ENCODE measurements around the gene CEP162.
"Not testable (repeated sequence)": the region's sequence is repeated elsewhere in the genome, so short reads cannot be mapped to it uniquely, and the experiment has no call there.

CEP162 gene, protein sequence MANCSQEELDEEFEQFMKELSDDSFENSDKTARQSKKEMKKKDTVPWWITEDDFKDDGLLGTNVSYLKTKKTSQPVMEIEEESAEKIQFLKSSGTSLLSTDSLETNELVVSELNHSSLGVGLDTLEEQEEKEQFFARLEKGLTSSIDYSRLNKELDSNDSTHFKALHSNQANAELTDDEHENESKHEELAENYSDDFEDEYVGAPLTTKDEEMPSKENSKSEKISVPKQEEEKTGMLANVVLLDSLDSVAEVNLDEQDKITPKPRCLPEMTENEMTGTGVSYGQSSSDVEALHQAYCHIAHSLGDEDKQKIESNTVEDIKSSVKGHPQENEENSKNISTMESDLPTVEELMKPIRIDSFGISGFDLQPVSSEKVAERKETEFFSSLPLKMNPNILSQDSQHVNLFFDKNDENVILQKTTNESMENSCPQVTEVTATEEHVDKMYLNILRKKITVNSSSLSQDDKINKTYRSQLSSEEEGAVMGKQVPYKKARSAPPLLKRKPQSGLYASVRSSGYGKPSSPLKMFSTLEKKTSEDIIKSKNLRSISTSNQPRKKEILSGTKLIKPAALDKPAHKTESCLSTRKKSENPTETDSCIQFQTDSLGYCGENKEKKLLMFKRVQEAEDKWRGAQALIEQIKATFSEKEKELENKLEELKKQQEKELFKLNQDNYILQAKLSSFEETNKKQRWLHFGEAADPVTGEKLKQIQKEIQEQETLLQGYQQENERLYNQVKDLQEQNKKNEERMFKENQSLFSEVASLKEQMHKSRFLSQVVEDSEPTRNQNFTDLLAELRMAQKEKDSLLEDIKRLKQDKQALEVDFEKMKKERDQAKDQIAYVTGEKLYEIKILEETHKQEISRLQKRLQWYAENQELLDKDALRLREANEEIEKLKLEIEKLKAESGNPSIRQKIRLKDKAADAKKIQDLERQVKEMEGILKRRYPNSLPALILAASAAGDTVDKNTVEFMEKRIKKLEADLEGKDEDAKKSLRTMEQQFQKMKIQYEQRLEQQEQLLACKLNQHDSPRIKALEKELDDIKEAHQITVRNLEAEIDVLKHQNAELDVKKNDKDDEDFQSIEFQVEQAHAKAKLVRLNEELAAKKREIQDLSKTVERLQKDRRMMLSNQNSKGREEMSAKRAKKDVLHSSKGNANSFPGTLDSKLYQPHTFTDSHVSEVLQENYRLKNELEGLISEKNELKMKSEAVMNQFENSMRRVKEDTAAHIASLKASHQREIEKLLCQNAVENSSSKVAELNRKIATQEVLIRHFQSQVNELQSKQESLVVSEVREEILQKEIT (N-terminal part only)

DNA sequence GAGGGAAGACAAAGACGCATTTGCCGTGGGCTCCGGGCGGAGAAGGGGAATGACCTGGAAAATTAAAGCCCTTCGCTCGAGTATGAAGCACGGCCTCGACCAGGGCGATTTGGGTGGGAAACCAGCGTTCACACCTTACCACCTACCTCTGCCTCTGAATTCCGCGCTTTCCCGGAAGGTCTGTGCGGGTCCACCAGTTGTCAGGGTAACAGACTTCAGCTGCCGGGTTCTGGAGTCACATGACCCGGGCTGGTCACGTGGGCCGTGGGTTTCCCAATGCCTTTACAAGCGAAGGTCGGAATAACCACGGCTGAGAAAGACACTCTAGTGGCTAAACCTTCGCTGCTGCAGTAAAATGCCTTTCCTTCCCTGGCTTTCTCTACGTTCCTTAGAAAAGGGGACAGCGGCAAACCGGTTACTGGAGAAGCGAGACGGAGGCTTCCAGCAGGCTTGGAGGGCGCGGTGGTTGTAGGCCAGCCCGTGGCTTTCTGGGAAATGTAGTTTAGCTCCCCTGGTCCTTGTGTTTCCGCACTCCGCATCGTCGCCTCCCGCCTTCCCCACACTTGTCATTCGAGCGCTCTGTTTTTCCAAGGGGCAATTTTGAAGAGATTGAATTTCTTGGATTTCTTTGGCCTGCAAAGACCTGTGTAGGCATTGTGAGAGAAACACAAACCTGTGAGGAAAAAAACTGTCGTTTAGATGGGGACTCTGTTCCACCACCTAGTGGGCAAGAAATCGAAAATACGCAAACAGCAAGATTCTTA lies at the start of gene CEP162:
Gene CEP162 (minus strand): TSS at position 210 of the 764 bp plus-strand sequence. CDS start 1,250 bp downstream, outside the sequence.
- DNase-seq: peak; percentile 90

DNA sequence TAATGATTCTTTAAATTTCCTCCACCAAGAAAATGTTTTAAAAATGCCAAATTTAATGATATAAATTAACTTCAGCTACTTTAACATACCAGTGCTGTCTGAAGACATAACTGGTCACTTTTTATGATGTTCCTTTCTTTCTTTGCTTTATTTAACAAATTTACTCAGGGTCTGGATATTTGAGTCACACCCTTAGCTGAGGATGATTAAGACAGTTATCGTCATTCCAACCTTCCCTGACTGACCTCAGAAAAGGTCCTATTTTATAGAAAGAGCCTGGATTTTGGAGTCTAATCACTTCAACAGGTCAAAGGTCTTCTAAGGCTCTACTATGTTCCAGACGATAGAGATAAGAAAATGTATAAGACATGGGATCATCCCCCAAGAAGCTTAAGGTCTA lies 47.4 kb upstream of the CEP162 start:
- DNase-seq: no peak

DNA sequence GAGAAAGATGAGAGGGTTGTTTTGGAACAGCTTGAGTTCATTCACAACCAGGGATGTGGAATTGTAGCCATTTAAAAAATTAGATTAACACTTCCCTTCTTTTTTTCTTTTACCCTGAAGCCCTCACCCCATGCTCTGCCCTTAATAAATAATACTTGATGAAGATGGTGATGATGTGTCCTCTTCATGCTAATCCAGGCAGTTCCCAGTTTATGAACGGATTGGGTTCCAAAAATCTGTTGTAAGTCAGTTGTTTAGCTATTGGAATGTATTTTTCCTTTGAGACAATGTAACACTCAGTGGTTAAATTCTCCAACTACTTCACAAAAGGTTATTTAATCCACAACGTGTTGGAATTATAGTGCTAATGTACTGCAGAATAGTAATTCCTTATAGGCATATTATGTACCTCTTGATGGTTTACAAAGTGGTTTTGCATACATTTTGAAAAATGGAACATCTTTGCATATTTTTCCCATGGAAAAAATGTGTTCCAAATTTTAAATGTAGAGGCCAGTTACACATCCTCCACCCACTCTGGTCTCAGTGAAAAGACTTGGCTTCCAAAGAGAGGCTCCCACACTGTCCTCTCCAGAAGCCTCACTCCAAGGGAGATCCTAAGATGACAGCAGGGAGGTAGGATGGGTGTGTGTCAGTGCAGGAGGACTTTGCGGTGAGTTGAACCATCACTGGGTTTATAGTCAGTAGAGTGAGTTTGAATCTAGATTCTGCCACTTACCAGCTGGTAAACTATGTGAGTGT lies 45.8 kb upstream of the CEP162 start:
- DNase-seq: no peak

DNA sequence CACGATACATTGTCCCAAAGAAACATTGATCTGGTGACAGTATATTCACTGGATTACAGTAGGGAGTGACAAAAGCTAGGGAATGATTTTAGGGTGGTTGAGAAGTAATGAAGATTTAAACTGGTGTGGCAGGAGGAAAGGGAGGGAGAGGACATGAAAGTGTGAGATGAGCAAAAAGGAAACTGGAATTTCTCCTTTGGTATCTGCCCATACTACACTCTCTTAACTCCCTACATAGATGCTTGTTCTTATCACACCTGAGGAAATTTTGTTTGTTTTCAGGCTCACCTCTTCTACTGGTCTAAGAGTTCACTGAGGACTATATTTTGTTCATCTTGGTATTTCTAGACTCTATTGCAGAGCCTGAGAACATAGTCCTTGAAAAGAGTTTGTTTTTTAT lies 44.9 kb upstream of the CEP162 start:
- no peak for DNase-seq

DNA sequence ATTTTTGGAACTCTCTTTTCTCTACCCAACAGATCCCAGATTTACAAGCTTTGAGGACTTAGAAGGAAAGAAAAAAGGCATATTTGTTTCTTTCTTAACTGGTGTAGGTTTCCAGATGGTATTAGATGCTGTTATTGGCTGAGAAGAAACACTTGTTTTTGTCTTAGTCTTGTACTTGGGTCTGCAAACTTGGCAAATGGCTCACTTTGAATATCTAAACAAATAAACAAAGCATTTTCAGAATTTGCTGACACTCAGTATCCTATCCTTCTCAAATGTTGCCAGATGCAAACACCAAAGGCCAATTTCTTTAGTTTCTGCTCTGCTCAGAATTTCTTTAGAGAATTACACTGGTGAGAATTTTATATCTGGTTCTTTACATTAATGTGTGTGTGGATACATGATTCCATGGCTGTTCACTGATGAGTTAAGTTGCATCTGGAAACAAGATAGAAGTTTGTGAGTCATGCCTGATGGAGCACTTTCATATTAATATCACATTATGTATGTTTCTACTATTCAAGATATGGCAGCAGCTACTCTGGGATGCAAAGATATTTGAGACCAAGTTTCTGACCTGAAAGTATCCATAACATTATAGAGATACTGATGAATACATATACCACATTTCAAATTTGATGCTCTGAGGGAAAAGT lies 43.7 kb upstream of the CEP162 start:
- DNase-seq: no peak

DNA sequence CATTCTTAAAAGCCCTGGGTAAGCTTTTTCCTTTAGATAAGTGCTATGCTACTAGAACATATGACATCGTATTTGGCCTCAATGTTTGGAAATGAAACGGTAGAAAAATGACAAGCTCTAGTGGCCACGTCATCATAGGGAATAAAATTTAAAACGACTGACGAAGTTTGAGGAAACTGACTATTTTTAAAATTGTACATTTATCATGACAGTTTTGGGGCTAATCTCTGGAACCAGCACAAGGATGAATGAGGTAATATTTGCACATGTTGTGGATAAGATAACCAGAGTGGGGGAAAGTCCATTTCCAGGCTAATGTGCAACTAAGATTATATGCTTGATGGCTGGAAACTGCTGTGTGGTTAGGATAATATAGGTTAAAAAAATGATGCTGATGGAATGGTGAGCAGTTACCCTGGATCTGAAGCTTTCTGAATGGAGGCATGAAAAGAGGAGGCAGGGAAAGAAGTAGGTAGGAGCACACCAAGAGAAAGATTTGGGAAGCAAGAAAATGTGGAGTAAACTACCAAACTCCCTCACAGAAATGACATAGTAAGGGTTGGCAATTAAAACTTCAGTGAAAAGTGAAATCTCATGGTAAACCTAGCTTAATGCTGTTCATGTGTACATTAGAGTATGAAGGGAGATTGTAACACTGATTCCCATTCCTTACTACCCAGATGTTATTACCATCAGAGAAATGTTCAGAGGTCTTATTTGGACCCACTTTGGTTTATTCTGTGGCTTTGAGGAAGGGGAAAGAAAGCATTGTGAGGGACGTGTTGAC lies 42.7 kb upstream of the CEP162 start:
- no peak for DNase-seq

DNA sequence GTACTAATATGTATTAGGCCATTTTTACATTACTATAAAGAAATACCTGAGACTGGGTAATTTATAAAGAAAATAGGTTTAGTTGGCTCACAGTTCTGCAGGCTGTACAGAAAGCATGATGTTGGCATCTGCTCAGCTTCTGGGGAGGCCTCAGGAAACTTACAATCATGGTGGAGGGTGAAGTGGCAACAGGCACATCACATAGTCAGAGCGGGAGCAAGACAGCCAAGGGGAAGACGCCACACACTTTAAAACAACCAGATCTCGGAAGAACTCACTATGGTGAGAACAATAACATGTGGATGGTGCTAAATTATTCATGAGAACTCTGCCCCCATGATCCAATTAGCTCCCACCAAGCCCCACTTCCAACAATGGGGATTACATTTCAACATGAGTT lies 41.3 kb upstream of the CEP162 start:
- no peak for DNase-seq

DNA sequence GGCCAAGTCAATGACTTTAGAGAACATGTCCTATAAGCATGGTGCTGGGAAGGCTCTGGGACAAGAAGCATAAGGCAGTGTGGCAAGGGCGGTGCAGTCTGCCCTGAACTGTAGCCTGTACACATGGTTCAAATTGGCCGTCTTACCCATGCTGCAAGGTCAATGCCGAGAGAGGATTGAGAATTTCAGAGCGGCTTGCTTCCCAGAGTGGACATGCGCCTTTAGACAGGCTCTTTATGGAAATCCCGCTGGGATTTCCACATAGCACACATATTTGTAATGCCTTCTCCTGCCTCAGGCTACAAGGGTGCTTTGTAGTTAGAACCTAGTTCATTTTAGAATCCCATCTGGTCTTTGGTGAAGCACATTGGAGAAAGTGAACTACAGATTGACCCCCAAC lies 36.1 kb upstream of the CEP162 start:
- DNase-seq: no peak

DNA sequence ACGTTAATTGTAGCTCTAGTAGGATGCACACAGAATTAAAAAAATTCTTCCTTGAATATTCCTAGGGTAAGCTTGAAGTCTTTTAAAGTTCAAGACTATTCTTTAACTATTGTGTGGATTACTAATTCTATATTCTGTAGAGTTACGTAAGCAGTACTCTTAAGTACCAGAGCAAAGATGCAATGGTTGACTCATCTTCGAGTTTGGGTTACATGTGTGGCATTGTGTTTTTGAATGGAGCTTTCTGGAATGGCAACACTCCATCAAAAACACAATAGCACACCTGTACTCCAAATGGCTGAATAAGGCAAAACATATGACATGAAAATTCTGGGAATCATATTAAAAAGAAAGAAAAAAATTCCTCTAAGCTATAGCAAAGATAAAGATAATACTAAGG lies 33.5 kb upstream of the CEP162 start:
- DNase-seq: no peak

DNA sequence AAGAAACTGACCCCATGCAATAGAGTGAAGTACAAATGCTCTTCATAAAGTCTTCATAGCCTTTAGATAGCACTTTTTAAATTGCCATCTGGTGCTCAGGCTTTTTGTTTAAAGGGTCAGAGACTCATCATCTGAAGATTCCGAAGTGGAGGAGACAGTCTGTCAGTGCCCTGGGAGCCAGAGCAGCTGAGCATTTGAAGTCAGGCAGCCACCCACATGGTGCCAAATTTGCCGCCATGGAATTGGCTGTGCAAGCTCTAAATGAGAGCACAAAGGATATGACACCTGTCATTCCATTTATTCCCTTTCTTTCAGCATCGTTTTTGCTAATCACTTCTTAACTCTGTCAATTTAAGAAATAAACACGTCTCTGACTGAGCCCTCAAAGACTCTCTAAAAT lies 32.8 kb upstream of the CEP162 start:
- no peak for DNase-seq

DNA sequence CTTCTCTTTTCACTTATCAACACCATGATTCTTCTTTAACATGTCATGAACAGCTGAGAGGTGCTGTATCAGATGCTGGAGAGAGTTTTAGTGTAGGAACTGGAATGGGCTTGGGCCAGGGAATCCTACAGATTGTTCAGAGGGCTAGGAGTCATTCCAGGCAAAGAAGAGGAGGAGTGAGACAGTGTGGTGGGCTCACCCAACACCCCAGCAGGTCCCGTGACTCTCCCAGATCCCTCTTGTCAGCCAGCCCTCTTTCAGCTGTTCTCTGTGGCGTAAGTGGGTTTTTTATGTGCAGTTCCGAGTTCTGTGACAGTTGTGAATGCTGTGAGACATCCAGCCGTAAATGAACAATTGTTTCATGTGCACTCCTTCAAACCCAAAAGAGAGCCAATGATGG lies 31.4 kb upstream of the CEP162 start:
- DNase-seq: no peak

DNA sequence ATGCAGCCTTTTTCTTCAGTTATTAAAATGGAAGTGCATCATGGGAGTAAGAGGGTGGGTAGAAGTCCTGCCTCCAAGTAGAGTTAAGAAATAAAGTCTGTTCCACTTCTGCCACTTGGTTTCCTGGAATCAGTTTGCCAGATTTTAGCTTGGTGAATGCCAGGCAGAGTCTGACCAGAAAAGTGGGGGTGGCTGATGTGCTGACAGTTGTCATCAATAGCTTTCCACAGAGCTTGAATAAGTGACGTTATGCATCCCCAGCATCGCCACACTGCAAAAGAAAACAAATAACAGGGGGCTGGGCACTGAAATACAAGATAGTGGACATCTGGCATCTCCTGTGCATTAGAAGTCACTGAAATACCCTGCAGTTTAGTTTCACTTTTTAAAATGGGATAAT lies 30.8 kb upstream of the CEP162 start:
- DNase-seq: no peak

DNA sequence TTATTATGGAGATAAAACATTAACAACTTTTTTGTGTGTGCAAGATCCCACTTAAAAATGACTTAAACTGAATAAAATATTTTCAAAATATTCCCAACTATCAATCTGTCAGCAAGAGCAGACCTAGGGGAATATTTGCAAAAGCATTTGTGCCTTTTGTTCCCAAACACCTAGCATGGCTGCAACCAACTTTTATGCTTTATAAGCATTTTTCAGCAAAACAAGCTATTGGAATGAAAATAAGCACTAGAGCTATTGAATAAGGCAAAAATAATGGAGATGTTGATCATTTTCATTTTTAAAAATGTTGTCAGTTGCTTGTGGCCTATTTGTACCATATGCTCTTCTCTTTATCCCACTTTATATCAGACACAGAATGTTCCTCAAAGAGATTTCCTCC lies 28.2 kb upstream of the CEP162 start:
- DNase-seq: no peak

DNA sequence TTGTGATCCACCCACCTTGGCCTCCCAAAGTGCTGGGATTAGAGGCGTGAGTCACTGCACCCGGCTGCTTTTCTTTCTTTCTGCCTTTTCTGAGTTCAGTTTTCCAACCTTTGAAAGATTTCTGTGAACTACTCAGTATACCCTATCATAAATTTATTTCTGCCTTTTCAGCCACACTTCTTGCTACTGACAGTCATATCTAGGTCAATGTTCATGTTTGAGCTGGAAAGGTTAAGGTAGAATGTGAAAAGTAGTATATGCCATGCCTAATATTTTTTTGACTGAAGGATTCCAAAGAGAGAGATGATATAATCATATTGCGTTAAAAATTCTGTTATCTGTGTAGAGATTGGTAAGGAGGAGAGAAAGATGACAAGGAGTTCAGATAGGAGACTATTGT lies 25.9 kb upstream of the CEP162 start:
- no peak for DNase-seq

DNA sequence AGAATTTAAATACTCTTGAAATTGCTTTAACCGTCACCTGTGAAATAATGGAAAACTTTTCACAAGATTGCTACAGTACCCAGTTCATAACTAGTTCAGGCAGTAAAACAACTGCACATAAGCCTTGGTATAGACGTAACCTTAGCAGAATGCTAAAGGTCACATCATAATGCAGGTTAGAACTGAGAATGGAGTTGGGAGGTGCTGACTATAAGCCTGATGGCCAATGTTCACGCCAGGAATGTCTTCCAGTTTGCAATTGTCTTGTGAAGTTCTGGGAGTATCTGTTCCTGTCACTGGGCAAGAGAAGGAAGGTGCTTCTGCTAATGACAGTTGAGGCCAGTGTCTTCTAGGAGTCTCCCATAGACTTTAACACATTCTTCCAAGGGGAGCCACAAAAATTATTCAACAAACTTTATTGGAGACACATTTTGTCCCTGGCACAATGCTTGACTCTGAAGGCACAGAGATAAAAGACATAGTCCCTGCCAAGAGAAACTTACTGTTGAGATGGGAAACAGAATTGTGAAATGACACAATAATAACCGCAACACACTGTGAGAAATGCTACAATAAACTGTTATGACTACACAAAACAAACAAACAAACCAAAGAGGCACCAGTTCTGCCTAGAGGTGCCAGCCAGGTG lies 24.6 kb upstream of the CEP162 start:
- no peak for DNase-seq

DNA sequence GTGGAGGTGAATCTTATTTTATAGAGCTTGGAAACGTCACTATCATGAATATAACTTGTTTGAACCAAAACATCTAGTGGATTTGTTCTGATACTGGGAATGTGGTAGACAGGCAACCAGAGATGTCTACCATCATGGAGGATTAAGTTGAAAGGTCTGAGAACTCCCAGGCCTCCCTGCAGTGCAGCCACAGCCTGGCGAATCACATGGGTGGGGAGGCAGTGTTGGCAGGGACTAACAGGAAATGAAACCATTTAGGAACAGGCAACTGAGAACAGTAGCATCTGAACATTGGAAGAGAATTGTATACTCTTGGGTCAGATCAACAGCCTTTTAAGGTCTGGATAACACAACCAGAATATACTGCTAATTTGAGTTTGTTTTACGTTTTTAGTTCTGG lies 22.3 kb upstream of the CEP162 start:
- no peak for DNase-seq

DNA sequence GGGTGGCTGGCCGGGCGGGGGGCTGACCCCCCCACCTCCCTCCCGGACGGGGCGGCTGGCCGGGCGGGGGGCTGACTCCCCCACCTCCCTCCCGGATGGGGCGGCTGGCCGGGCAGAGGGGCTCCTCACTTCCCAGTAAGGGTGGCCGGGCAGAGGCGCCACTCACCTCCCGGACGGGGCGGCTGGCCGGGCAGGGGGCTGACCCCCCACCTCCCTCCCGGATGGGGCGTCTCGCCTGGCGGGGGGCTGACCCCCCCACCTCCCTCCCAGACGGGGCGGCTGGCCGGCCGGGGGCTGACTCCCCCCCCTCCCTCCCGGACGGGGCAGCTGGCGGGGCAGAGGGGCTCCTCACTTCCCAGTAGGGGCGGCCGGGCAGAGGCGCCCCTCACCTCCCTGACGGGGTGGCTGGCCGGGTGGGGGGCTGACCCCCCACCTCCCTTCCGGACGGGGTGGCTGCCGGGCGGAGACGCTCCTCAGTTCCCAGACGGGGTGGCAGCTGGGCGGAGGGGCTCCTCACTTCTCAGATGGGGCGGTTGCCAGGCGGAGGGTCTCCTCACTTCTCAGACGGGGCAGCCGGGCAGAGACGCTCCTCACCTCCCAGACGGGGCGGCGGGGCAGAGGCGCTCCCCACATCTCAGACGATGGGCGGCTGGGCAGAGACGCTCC lies 17.1 kb upstream of the CEP162 start:
- not testable (repeated sequence) for DNase-seq

DNA sequence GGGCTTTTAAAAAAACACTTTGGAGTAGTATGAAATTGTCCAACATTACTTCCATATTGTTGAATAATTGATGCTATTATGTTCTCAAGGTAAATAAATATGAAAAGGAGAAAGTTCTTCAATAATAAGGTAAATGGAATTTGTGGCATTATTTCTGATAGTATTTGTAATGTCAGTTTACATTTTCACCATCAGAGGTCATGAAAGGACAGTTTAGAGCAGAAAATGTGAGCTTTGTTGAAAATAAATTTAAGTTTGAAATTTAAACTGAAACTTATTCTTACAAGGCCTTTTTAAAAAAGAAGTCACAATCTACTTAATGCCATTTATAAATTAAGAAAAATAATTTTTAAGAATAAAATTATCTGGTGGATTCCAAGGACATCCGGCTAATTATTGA lies 15.8 kb upstream of the CEP162 start:
- DNase-seq: no peak

DNA sequence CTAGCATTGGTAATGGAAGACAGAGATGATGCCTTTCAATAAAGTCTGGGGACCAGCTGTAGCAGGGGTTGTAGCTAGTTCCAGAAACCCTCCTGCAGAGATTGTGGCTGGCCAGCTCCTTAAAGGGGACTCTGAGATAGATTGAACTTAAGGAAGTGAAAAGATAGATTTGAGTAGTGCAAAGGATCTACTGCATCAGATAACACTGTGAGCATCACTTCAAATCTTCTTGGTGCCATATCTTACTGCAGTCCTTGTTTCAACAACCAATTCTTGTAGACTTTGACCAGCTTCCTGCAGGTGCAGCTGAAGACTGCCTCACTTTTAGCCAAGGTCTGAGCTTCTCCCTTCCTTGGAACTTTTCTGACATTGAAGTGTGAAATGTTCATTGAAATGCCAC lies 14.8 kb upstream of the CEP162 start:
- no peak for DNase-seq

Data from CD4-positive, alpha-beta T cell treated with Interleukin-21 for 1 hour (primary cell).